HG03064 (cell line): ENCODE data around the gene RPP30.
"Not testable (repeated sequence)": the region's sequence is repeated elsewhere in the genome, so short reads cannot be mapped to it uniquely, and the experiment has no call there.

Experiments used
- ATAC-seq: cut with Tn5 transposase; IDR thresholded peaks from one replicate; pipeline ENCODE4 v1.9.1; 2021; ENCODE audit warnings: low read depth; ENCODE audit not compliant: unreplicated experiment

Gene RPP30

GRCh38 chr10:90937645-90938258, 66.0 kb downstream of the RPP30 start:
- no peak for ATAC-seq

GRCh38 chr10:90939116-90939515, 67.3 kb downstream of the RPP30 start:
- no peak for ATAC-seq

- no peak for ATAC-seq
Measured at GRCh38 chr10:90939648-90940047, 67.9 kb downstream of the RPP30 start.

GRCh38 chr10:90942980-90943379, 71.2 kb downstream of the RPP30 start:
- not testable (repeated sequence) for ATAC-seq

- no peak for ATAC-seq
Measured at GRCh38 chr10:90944749-90945148, 73.0 kb downstream of the RPP30 start.

GRCh38 chr10:90945491-90946070, 73.8 kb downstream of the RPP30 start:
- ATAC-seq: no peak

- no peak for ATAC-seq
Measured at GRCh38 chr10:90947030-90947960, 75.5 kb downstream of the RPP30 start.
